IMR-90 (cell line): ENCODE data around the gene GTF3C4. TPM values are rescaled to one million over a fixed set of nuclear protein-coding genes. Genes with fewer than 3 reads are reported as not detected.

Experiments
- ATAC-seq: fragments of 200-7000 bp; cut with Tn5 transposase; 2 replicates; pipeline ENCODE4 v1.9.1; 2020; ENCODE audit warnings: low read depth, mild to moderate bottlenecking, moderate library complexity
- BruUV-seq: library from RNA; stranded (reverse); fragments of 400-500 nt; replicated peaks from 2 replicates; lab custom pipeline; 2021; lab: Mats Ljungman, UMichigan
- CTCF ChIA-PET: fragments of 300-600 bp; formaldehyde crosslinking; extraction: SDS; loops from one replicate; lab custom pipeline; 2021; ENCODE audit warnings: antibody characterized with exemption; lab: Yijun Ruan, JAX
- POLR2A ChIA-PET: fragments of 300-600 bp; sonication (Branson Sonifier 250); formaldehyde crosslinking; loops from one replicate; lab custom pipeline; 2022; ENCODE audit warnings: antibody characterized with exemption; ENCODE audit not compliant: unreplicated experiment; lab: Charles Lee
- DNase-seq: peaks from one replicate; pipeline ENCODE4 v3.0.0; 2013
- H2AFZ ChIP-seq: replicated peaks from 2 replicates; pipeline ENCODE3; 2013; ENCODE audit warnings: low read length, mild to moderate bottlenecking; ENCODE audit not compliant: poor library complexity
- H2AK5ac ChIP-seq: 2 replicates; pipeline ENCODE4 v1.6.1; 2013; ENCODE audit warnings: low read depth, low read length, inconsistent platforms
- H2AK9ac ChIP-seq: replicated peaks from 2 replicates; pipeline ENCODE3; 2013; ENCODE audit warnings: mild to moderate bottlenecking, low read depth, low read length, moderate library complexity; ENCODE audit not compliant: poor library complexity
- H2BK120ac ChIP-seq: 2 replicates; pipeline ENCODE4 v1.6.1; 2013; ENCODE audit warnings: low read depth, low read length, inconsistent platforms
- H2BK15ac ChIP-seq: 3 replicates; pipeline ENCODE4 v1.6.1; 2013; ENCODE audit warnings: low read depth, low read length, inconsistent platforms
- H2BK20ac ChIP-seq: 2 replicates; pipeline ENCODE4 v1.6.1; 2013; ENCODE audit warnings: low read depth, mild to moderate bottlenecking, inconsistent platforms, low read length, moderate library complexity
- H2BK5ac ChIP-seq: 2 replicates; pipeline ENCODE4 v1.6.1; 2013; ENCODE audit warnings: mild to moderate bottlenecking, low read depth, low read length, inconsistent platforms; ENCODE audit not compliant: poor library complexity, severe bottlenecking
- H3K14ac ChIP-seq: replicated peaks from 2 replicates; pipeline ENCODE4 v1.6.1; 2013; ENCODE audit warnings: low read depth, low read length, inconsistent platforms
- H3K18ac ChIP-seq: 2 replicates; pipeline ENCODE4 v1.6.1; 2013; ENCODE audit warnings: low read depth, low read length, control low read depth
- H3K23ac ChIP-seq: 2 replicates; pipeline ENCODE4 v1.6.1; 2013; ENCODE audit warnings: low read depth, low read length, inconsistent platforms
- H3K27ac ChIP-seq: 2 replicates; pipeline ENCODE4 v1.5.1; 2013; ENCODE audit warnings: mild to moderate bottlenecking, control low read depth, low read length; ENCODE audit not compliant: insufficient read depth
- H3K27me3 ChIP-seq: 2 replicates; pipeline ENCODE4 v1.6.1; 2013; ENCODE audit warnings: low read length; ENCODE audit not compliant: control insufficient read depth, insufficient read depth
- H3K36me3 ChIP-seq: 2 replicates; pipeline ENCODE4 v1.6.1; 2013; ENCODE audit warnings: low read length, mixed read lengths; ENCODE audit not compliant: control insufficient read depth, insufficient read depth
- H3K4ac ChIP-seq: 2 replicates; pipeline ENCODE4 v1.6.1; 2013; ENCODE audit warnings: low read depth, low read length, inconsistent platforms
- H3K4me1 ChIP-seq: 2 replicates; pipeline ENCODE4 v1.6.1; 2013; ENCODE audit warnings: low read length, mixed read lengths; ENCODE audit not compliant: control insufficient read depth, insufficient read depth
- H3K4me2 ChIP-seq: 2 replicates; pipeline ENCODE4 v1.6.1; 2013; ENCODE audit warnings: low read depth, mild to moderate bottlenecking, control low read depth, low read length, moderate library complexity
- H3K4me3 ChIP-seq: 2 replicates; pipeline ENCODE4 v1.5.1; 2013; ENCODE audit warnings: low read depth, mild to moderate bottlenecking, control low read depth, low read length, moderate library complexity; ENCODE audit not compliant: insufficient read depth
- H3K56ac ChIP-seq: 2 replicates; pipeline ENCODE4 v1.6.1; 2013; ENCODE audit warnings: low read length, inconsistent platforms; ENCODE audit not compliant: insufficient read depth; ENCODE audit errors: extremely low read depth
- H3K79me1 ChIP-seq, 2 experiments: 2 replicates each; pipeline ENCODE4 v1.6.1; 2013; ENCODE audit warnings: low read length in 2 of 2, inconsistent platforms in 1 of 2, low read depth in 1 of 2
- H3K9ac ChIP-seq: 2 replicates; pipeline ENCODE4 v1.6.1; 2013; ENCODE audit warnings: low read depth, low read length, control low read depth
- H3K9me1 ChIP-seq: 2 replicates; pipeline ENCODE4 v1.6.1; 2013; ENCODE audit warnings: low read length, inconsistent platforms; ENCODE audit not compliant: insufficient read depth
- H3K9me3 ChIP-seq: 2 replicates; pipeline ENCODE4 v1.6.1; 2013; ENCODE audit warnings: low read length; ENCODE audit not compliant: control insufficient read depth, insufficient read depth
- H4K20me1 ChIP-seq: 2 replicates; pipeline ENCODE4 v1.6.1; 2013; ENCODE audit warnings: low read length, inconsistent platforms; ENCODE audit not compliant: insufficient read depth
- H4K5ac ChIP-seq: 2 replicates; pipeline ENCODE4 v1.6.1; 2013; ENCODE audit warnings: mild to moderate bottlenecking, low read depth, low read length, control low read depth
- H4K8ac ChIP-seq, 2 experiments: 2 replicates each; pipeline ENCODE4 v1.6.1; 2013; ENCODE audit warnings: low read depth in 2 of 2, low read length in 2 of 2, control low read depth in 1 of 2, inconsistent platforms in 1 of 2
- H4K91ac ChIP-seq: 2 replicates; pipeline ENCODE4 v1.6.1; 2013; ENCODE audit warnings: low read depth, low read length, inconsistent platforms; ENCODE audit not compliant: insufficient read depth
- BHLHE40 ChIP-seq: fragments of 150-350 bp; IDR thresholded peaks from 2 replicates; pipeline ENCODE4 v1.6.1; 2016; ENCODE audit warnings: mild to moderate bottlenecking, low read depth, low read length
- CEBPB ChIP-seq: IDR thresholded peaks from 2 replicates; pipeline ENCODE4 v1.6.1; 2012; ENCODE audit warnings: low read depth, low read length, improper control_type of control experiment
- CHD1 ChIP-seq: IDR thresholded peaks from 2 replicates; pipeline ENCODE4 v1.6.1; 2012; ENCODE audit warnings: low read depth, low read length, improper control_type of control experiment
- FOS ChIP-seq: fragments of 150-350 bp; IDR thresholded peaks from 2 replicates; pipeline ENCODE4 v1.6.1; 2016; ENCODE audit warnings: low read depth, low read length
- MAFK ChIP-seq: IDR thresholded peaks from 2 replicates; pipeline ENCODE4 v1.6.1; 2012; ENCODE audit warnings: low read depth, low read length, improper control_type of control experiment
- MAZ ChIP-seq: IDR thresholded peaks from 2 replicates; pipeline ENCODE4 v1.6.1; 2012; ENCODE audit warnings: low read depth, mild to moderate bottlenecking, low read length, improper control_type of control experiment, moderate library complexity, borderline replicate concordance
- MXI1 ChIP-seq: IDR thresholded peaks from 2 replicates; pipeline ENCODE4 v1.6.1; 2012; ENCODE audit warnings: low read depth, mild to moderate bottlenecking, low read length, moderate library complexity, borderline replicate concordance
- NFE2L2 ChIP-seq: fragments of 150-350 bp; IDR thresholded peaks from 2 replicates; pipeline ENCODE4 v1.6.1; 2016; ENCODE audit warnings: low read depth, mild to moderate bottlenecking, low read length
- POLR2A ChIP-seq: IDR thresholded peaks from 2 replicates; pipeline ENCODE4 v1.6.1; 2012; ENCODE audit warnings: mild to moderate bottlenecking, low read depth, low read length
- RAD21 ChIP-seq: IDR thresholded peaks from 2 replicates; pipeline ENCODE4 v1.6.1; 2012; ENCODE audit warnings: low read length, improper control_type of control experiment
- RCOR1 ChIP-seq: IDR thresholded peaks from 2 replicates; pipeline ENCODE4 v1.6.1; 2012; ENCODE audit warnings: mild to moderate bottlenecking, low read length, improper control_type of control experiment; ENCODE audit not compliant: insufficient replicate concordance
- RFX5 ChIP-seq: IDR thresholded peaks from 2 replicates; pipeline ENCODE4 v1.8.0; 2012; ENCODE audit warnings: low read depth, mild to moderate bottlenecking, low read length, moderate library complexity
- SMC3 ChIP-seq: fragments of 150-350 bp; IDR thresholded peaks from 2 replicates; pipeline ENCODE4 v1.6.1; 2016; ENCODE audit warnings: low read depth, mild to moderate bottlenecking, antibody characterized with exemption, low read length, moderate library complexity
- WGBS, 2 experiments: methylation state at CpG; one replicate each; pipeline versions ENCODE4 v1.1.5 to v1.1.7; 2013; ENCODE audit warnings: missing lambda C conversion rate in 2 of 2; ENCODE audit not compliant: insufficient read length in 1 of 2; ENCODE audit errors: extremely low coverage in 2 of 2; 5-methylcytosine and 5-hydroxymethylcytosine counted together
- dilution Hi-C: fragments of 300-500 bp; cut with HindIII; formaldehyde crosslinking; loops from one replicate; pipeline ENCODE4 v1.14.3; 2018; ENCODE audit warnings: low sequenced_read_pairs; ENCODE audit not compliant: unreplicated experiment
- in situ Hi-C: fragments of 300-500 bp; cut with MboI; formaldehyde crosslinking; loops from 3 replicates; pipeline ENCODE4 v1.14.3; 2019; ENCODE audit warnings: low sequenced_read_pairs, inconsistent platforms, mixed read lengths
- intact Hi-C: fragments of 100-400 bp; cut with micrococcal nuclease; formaldehyde crosslinking; loops from 2 replicates; pipeline ENCODE4 v1.10.0; 2022
- polyA plus RNA-seq, 3 experiments: library from polyadenylated mRNA; depleted of rRNA; stranded (reverse); fragments of >200 nt; gene quantifications; 2 replicates each; pipeline ENCODE4 v1.2.3, GENCODE V29; 2012; ENCODE audit warnings: low replicate concordance in 1 of 3
- total RNA-seq: library from RNA; depleted of rRNA; stranded (reverse); fragments of >200 nt; gene quantifications from 2 replicates; pipeline ENCODE4 v1.2.3, GENCODE V29; 2012
- TF ChIP-seq, protein P1 (sequence below): fragments of 150-350 bp; IDR thresholded peaks from 2 replicates; pipeline ENCODE4 v1.6.1; 2016; ENCODE audit warnings: low read depth, mild to moderate bottlenecking, low read length, moderate library complexity, borderline replicate concordance
- TF ChIP-seq, protein P2 (sequence below): conservative IDR thresholded peaks from 2 replicates; pipeline ENCODE4 v1.5.1; 2012; ENCODE audit warnings: mild to moderate bottlenecking, low read depth, low read length, improper control_type of control experiment
- TF ChIP-seq, protein P3 (sequence below): fragments of 150-350 bp; IDR thresholded peaks from 2 replicates; pipeline ENCODE4 v1.6.1; 2017; ENCODE audit warnings: mild to moderate bottlenecking, antibody characterized with exemption, low read length, low read depth

Gene GTF3C4
- total and polyA plus RNA-seq, 2 of the 4 experiments (the other 2 are of a cell fraction), result 4.7 to 16.5 TPM

DNA sequence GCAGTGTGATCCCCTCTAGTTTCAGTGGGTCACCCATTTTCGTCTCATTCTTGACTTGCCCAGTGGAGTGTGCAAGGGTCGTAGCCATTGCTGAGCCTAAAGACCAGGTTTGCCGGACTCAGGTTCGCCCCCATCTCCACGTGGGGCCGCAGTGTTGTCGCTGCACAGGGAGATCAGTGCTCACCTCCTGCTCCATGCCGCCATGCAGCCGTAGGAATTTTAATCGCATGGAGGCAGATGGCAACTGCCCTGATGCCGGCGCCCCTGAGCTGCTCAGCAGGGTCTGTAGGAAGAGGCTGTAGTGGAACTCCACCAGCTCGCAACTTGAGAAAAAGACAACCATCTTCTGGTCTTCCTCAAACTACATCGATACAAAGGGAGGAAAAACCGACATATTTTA is 24.6 kb upstream of the GTF3C4 start:
- ATAC-seq (no peak), DNase-seq (no peak)
- no peaks in the 10 kb centered on the region for H3K27me3 ChIP-seq
- H3K9me1 ChIP-seq, result peaks cover 12% of the 10 kb centered on the region
- H2BK15ac ChIP-seq, result no peak overlapping the region
- CTCF ChIA-PET, result no interaction called here
- H2BK5ac ChIP-seq, result no peak overlapping the region
- H4K5ac ChIP-seq, result no peak overlapping the region
- dilution Hi-C loops (no loop called here), in situ Hi-C loops (no loop called here), intact Hi-C loops (no loop called here)
- TF ChIP-seq CHD1 (no peak), NFE2L2 (no peak), BHLHE40 (no peak), MXI1 (no peak), FOS (no peak), RAD21 (no peak), RCOR1 (no peak), MAFK (no peak), SMC3 (no peak), CEBPB (no peak), MAZ (no peak), RFX5 (no peak), POLR2A (no peak)
- TF ChIP-seq, protein P1, sequence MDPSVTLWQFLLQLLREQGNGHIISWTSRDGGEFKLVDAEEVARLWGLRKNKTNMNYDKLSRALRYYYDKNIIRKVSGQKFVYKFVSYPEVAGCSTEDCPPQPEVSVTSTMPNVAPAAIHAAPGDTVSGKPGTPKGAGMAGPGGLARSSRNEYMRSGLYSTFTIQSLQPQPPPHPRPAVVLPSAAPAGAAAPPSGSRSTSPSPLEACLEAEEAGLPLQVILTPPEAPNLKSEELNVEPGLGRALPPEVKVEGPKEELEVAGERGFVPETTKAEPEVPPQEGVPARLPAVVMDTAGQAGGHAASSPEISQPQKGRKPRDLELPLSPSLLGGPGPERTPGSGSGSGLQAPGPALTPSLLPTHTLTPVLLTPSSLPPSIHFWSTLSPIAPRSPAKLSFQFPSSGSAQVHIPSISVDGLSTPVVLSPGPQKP, result no peak
- TF ChIP-seq, protein P2, sequence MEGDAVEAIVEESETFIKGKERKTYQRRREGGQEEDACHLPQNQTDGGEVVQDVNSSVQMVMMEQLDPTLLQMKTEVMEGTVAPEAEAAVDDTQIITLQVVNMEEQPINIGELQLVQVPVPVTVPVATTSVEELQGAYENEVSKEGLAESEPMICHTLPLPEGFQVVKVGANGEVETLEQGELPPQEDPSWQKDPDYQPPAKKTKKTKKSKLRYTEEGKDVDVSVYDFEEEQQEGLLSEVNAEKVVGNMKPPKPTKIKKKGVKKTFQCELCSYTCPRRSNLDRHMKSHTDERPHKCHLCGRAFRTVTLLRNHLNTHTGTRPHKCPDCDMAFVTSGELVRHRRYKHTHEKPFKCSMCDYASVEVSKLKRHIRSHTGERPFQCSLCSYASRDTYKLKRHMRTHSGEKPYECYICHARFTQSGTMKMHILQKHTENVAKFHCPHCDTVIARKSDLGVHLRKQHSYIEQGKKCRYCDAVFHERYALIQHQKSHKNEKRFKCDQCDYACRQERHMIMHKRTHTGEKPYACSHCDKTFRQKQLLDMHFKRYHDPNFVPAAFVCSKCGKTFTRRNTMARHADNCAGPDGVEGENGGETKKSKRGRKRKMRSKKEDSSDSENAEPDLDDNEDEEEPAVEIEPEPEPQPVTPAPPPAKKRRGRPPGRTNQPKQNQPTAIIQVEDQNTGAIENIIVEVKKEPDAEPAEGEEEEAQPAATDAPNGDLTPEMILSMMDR, result no peak
- TF ChIP-seq, protein P3, sequence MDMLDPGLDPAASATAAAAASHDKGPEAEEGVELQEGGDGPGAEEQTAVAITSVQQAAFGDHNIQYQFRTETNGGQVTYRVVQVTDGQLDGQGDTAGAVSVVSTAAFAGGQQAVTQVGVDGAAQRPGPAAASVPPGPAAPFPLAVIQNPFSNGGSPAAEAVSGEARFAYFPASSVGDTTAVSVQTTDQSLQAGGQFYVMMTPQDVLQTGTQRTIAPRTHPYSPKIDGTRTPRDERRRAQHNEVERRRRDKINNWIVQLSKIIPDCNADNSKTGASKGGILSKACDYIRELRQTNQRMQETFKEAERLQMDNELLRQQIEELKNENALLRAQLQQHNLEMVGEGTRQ, result no peak
- POLR2A ChIA-PET, result no interaction called here
- H2BK20ac ChIP-seq, result no peak overlapping the region
- no peak overlapping the region for H3K4me2 ChIP-seq
- H3K18ac ChIP-seq, result no peak overlapping the region
- no peak overlapping the region for H4K91ac ChIP-seq
- no peaks in the 10 kb centered on the region for H3K9me3 ChIP-seq
- H3K4ac ChIP-seq, result no peak overlapping the region
- H2AK5ac ChIP-seq, result no peak overlapping the region
- no peak overlapping the region for H3K23ac ChIP-seq
- H2BK120ac ChIP-seq, result no peak overlapping the region
- peaks cover 40% of the 10 kb centered on the region for H3K36me3 ChIP-seq
- H3K4me3 ChIP-seq, result no peak overlapping the region
- no peak overlapping the region for H4K8ac ChIP-seq
- H4K20me1 ChIP-seq, result peaks cover 3% of the 10 kb centered on the region; the same call in 1 of the 2 replicates
- 100% methylated on average over 1 of the region's 15 CpGs; no CpG with 5 or more reads in 1 of the 2 experiments for WGBS, 2 experiments
- no peak overlapping the region for H3K14ac ChIP-seq
- H3K27ac ChIP-seq, result no peak overlapping the region
- no peak overlapping the region for H3K56ac ChIP-seq
- peaks cover 0 to 8% of the 10 kb centered on the region in 2 experiments; a peak in 3 of 4 replicates for H3K79me1 ChIP-seq
- no peak overlapping the region for H2AFZ ChIP-seq
- H3K4me1 ChIP-seq, result peaks cover 10% of the 10 kb centered on the region
- no TSS peak for BruUV-seq
- H3K9ac ChIP-seq, result no peak overlapping the region
- no peak overlapping the region for H2AK9ac ChIP-seq
